H1 (cell line): ENCODE data around the gene FXYD7. TPM values are rescaled to one million over a fixed set of nuclear protein-coding genes. Genes with fewer than 3 reads are reported as not detected.

Source experiments
- CTCF ChIA-PET: fragments of 300-600 bp; sonication (Branson Sonifier 250); formaldehyde crosslinking; loops from one replicate; lab custom pipeline; 2021; ENCODE audit not compliant: partially characterized antibody; lab: Charles Lee
- POLR2A ChIA-PET: fragments of 300-600 bp; sonication (Branson Sonifier 250); formaldehyde crosslinking; loops from one replicate; lab custom pipeline; 2021; ENCODE audit warnings: inconsistent platforms; ENCODE audit not compliant: partially characterized antibody; lab: Charles Lee
- DNase-seq, 2 experiments: peaks; one replicate each; pipeline versions ENCODE4 v3.0.0 to v3.0.0-alpha.2; 2010 to 2022; ENCODE audit warnings: low spot score in 2 of 2, low read depth in 1 of 2, mixed read lengths in 1 of 2
- FAIRE-seq: peaks from 2 replicates; lab custom pipeline; 2011; peaks lifted over from hg19 to GRCh38; lab: Jason Lieb, UNC
- H2AFZ ChIP-seq: 2 replicates; pipeline ENCODE4 v1.8.1; 2012; ENCODE audit warnings: low read length, inconsistent platforms
- H2AK5ac ChIP-seq: 2 replicates; pipeline ENCODE4 v1.6.1; 2013; ENCODE audit warnings: low read depth, low read length
- H2BK120ac ChIP-seq: replicated peaks from 2 replicates; pipeline ENCODE3; 2013; ENCODE audit warnings: low read depth, low read length, inconsistent platforms
- H2BK12ac ChIP-seq: 2 replicates; pipeline ENCODE4 v1.6.1; 2013; ENCODE audit warnings: low read depth, low read length
- H2BK15ac ChIP-seq: 2 replicates; pipeline ENCODE4 v1.6.1; 2013; ENCODE audit warnings: low read length
- H2BK20ac ChIP-seq: 2 replicates; pipeline ENCODE4 v1.6.1; 2013; ENCODE audit warnings: low read length
- H2BK5ac ChIP-seq: 2 replicates; pipeline ENCODE4 v1.6.1; 2013; ENCODE audit warnings: low read depth, low read length
- H3K14ac ChIP-seq: 2 replicates; pipeline ENCODE4 v1.6.1; 2013; ENCODE audit warnings: inconsistent platforms; ENCODE audit not compliant: insufficient read length
- H3K18ac ChIP-seq: 2 replicates; pipeline ENCODE4 v1.6.1; 2013; ENCODE audit warnings: low read length; ENCODE audit errors: extremely low read depth
- H3K23ac ChIP-seq: 2 replicates; pipeline ENCODE4 v1.6.1; 2013; ENCODE audit warnings: inconsistent platforms; ENCODE audit not compliant: insufficient read length
- H3K23me2 ChIP-seq: 2 replicates; pipeline ENCODE4 v1.6.1; 2013; ENCODE audit warnings: low read depth, low read length
- H3K27ac ChIP-seq: 2 replicates; pipeline ENCODE4 v1.6.1; 2011; ENCODE audit warnings: low read depth, low read length, inconsistent platforms
- H3K27me3 ChIP-seq, 4 experiments: replicated peaks in 1 of 4; 1 replicate in 1 of 4; 2 replicates in 3 of 4; pipeline versions ENCODE4 v1.6.1 to v1.8.1; 2011 to 2013; ENCODE audit warnings: low read length in 3 of 4, mild to moderate bottlenecking in 3 of 4, inconsistent platforms in 2 of 4, mixed read lengths in 2 of 4, moderate library complexity in 1 of 4; ENCODE audit not compliant: control insufficient read depth in 3 of 4, insufficient read depth in 3 of 4; ENCODE audit errors: extremely low read depth in 1 of 4
- H3K36me3 ChIP-seq, 4 experiments: 2 replicates each; pipeline versions ENCODE4 v1.6.1 to v1.8.1; 2011 to 2013; ENCODE audit warnings: mild to moderate bottlenecking in 4 of 4, low read length in 3 of 4, moderate library complexity in 2 of 4, control low read depth in 1 of 4, inconsistent platforms in 1 of 4; ENCODE audit not compliant: insufficient read depth in 4 of 4, control insufficient read depth in 2 of 4
- H3K4ac ChIP-seq: replicated peaks from 2 replicates; pipeline ENCODE3; 2013; ENCODE audit warnings: low read length, low read depth, mixed read lengths, inconsistent platforms; ENCODE audit not compliant: insufficient read length
- H3K4me1 ChIP-seq, 4 experiments: replicated peaks in 1 of 4; 1 replicate in 1 of 4; 2 replicates in 3 of 4; pipeline versions ENCODE4 v1.6.1 to v1.8.1; 2011 to 2013; ENCODE audit warnings: low read length in 3 of 4, inconsistent platforms in 2 of 4, mixed read lengths in 1 of 4; ENCODE audit not compliant: insufficient read depth in 4 of 4, control insufficient read depth in 3 of 4
- H3K4me2 ChIP-seq, 2 experiments: 2 replicates each; pipeline versions ENCODE4 v1.6.1 to v1.8.1; 2011 to 2013; ENCODE audit warnings: low read depth in 2 of 2, low read length in 2 of 2, control low read depth in 1 of 2, inconsistent platforms in 1 of 2, mild to moderate bottlenecking in 1 of 2; ENCODE audit not compliant: insufficient read depth in 1 of 2
- H3K4me3 ChIP-seq, 4 experiments: fragments of 200-600, 300-600 bp in 1 of 4; sonication (generic), shearing (Covaris generic), sonication (Bioruptor Twin) in 1 of 4; 2 replicates each; pipeline versions ENCODE4 v1.5.1 to v1.8.1; 2011 to 2016; ENCODE audit warnings: low read length in 4 of 4, low read depth in 3 of 4, control low read depth in 2 of 4, inconsistent platforms in 2 of 4, mild to moderate bottlenecking in 2 of 4, mixed read lengths in 1 of 4, moderate library complexity in 1 of 4; ENCODE audit not compliant: insufficient read depth in 2 of 4; ENCODE audit errors: extremely low read depth in 1 of 4
- H3K56ac ChIP-seq: replicated peaks from 2 replicates; pipeline ENCODE3; 2013; ENCODE audit warnings: low read depth, mild to moderate bottlenecking, mixed read lengths, low read length, inconsistent platforms; ENCODE audit not compliant: insufficient read length
- H3K79me1 ChIP-seq: 2 replicates; pipeline ENCODE4 v1.6.1; 2013; ENCODE audit warnings: low read depth, low read length, control low read depth
- H3K79me2 ChIP-seq, 2 experiments: 2 replicates each; pipeline versions ENCODE4 v1.6.1 to v1.8.1; 2012 to 2013; ENCODE audit warnings: low read length in 2 of 2, mild to moderate bottlenecking in 2 of 2, inconsistent platforms in 1 of 2; ENCODE audit not compliant: insufficient read depth in 2 of 2, control insufficient read depth in 1 of 2
- H3K9ac ChIP-seq, 4 experiments: replicated peaks in 1 of 4; 1 replicate in 1 of 4; 2 replicates in 3 of 4; pipeline versions ENCODE4 v1.6.1 to v1.8.1; 2011 to 2013; ENCODE audit warnings: low read depth in 3 of 4, low read length in 3 of 4, control low read depth in 2 of 4, mild to moderate bottlenecking in 2 of 4, moderate library complexity in 2 of 4, inconsistent platforms in 1 of 4; ENCODE audit errors: extremely low read depth in 1 of 4
- H3K9me3 ChIP-seq, 2 experiments: 2 replicates each; pipeline versions ENCODE4 v1.6.1 to v1.8.1; 2012 to 2013; ENCODE audit warnings: mild to moderate bottlenecking in 2 of 2, moderate library complexity in 2 of 2, control low read depth in 1 of 2, inconsistent platforms in 1 of 2, low read depth in 1 of 2, low read length in 1 of 2, mixed read lengths in 1 of 2; ENCODE audit not compliant: insufficient read depth in 2 of 2
- H4K20me1 ChIP-seq, 2 experiments: replicated peaks in 1 of 2; 2 replicates each; pipeline versions ENCODE3 to v1.8.1; 2011 to 2013; ENCODE audit warnings: inconsistent platforms in 2 of 2, low read length in 2 of 2, mild to moderate bottlenecking in 1 of 2; ENCODE audit not compliant: insufficient read depth in 2 of 2, control insufficient read depth in 1 of 2
- H4K5ac ChIP-seq: 2 replicates; pipeline ENCODE4 v1.6.1; 2013; ENCODE audit warnings: low read length, low read depth, mixed read lengths, inconsistent platforms; ENCODE audit not compliant: insufficient read length
- H4K8ac ChIP-seq: 2 replicates; pipeline ENCODE4 v1.8.0; 2013; ENCODE audit warnings: mild to moderate bottlenecking, moderate library complexity, low read length, inconsistent platforms; ENCODE audit not compliant: insufficient read depth; ENCODE audit errors: extremely low read depth
- H4K91ac ChIP-seq: replicated peaks from 2 replicates; pipeline ENCODE3; 2013; ENCODE audit warnings: low read length, mixed read lengths, inconsistent platforms; ENCODE audit not compliant: insufficient read length
- BACH1 ChIP-seq: IDR thresholded peaks from 2 replicates; pipeline ENCODE4 v1.6.1; 2012; ENCODE audit warnings: low read length, improper control_type of control experiment
- CHD1 ChIP-seq: IDR thresholded peaks from 2 replicates; pipeline ENCODE4 v1.6.1; 2012; ENCODE audit warnings: low read depth, low read length, improper control_type of control experiment
- POLR2AphosphoS5 ChIP-seq: IDR thresholded peaks from 2 replicates; pipeline ENCODE4 v1.6.1; 2011; ENCODE audit warnings: low read depth, low read length
- SAP30 ChIP-seq: fragments of 300-600 bp; sonication (generic); IDR thresholded peaks from 2 replicates; pipeline ENCODE4 v1.7.1; 2012; ENCODE audit warnings: low read length, moderate library complexity, mild to moderate bottlenecking, inconsistent platforms; ENCODE audit not compliant: insufficient read depth, insufficient replicate concordance
- SP4 ChIP-seq: IDR thresholded peaks from 2 replicates; pipeline ENCODE4 v1.6.1; 2012; ENCODE audit warnings: low read length, inconsistent platforms
- TAF1 ChIP-seq: IDR thresholded peaks from 2 replicates; pipeline ENCODE4 v1.6.1; 2011; ENCODE audit warnings: mild to moderate bottlenecking, low read depth, low read length
- TBP ChIP-seq: IDR thresholded peaks from 2 replicates; pipeline ENCODE4 v1.6.1; 2011; ENCODE audit warnings: low read depth, low read length, improper control_type of control experiment
- WGBS, 2 experiments: shearing (Covaris generic) in 1 of 2; methylation state at CpG; one replicate each; pipeline versions ENCODE4 v1.1.6 to v1.1.7; 2013 to 2015; ENCODE audit warnings: low lambda C conversion rate in 2 of 2, mixed read lengths in 2 of 2, inconsistent platforms in 1 of 2, low coverage in 1 of 2, missing lambda C conversion rate in 1 of 2; ENCODE audit not compliant: insufficient replicate concordance in 2 of 2, insufficient coverage in 1 of 2, insufficient read length in 1 of 2; ENCODE audit errors: extremely low coverage in 1 of 2, missing lambda C conversion rate in 1 of 2; 5-methylcytosine and 5-hydroxymethylcytosine counted together
- polyA plus RNA-seq, 7 experiments: library from polyadenylated mRNA; depleted of rRNA in 3 of 7; stranded (reverse) in 5 of 7; unstranded in 2 of 7; fragments of >200 nt in 5 of 7; fragments of 200-250 nt in 2 of 7; gene quantifications; 1 replicate in 5 of 7; 2 replicates in 1 of 7; 4 replicates in 1 of 7; pipeline versions ENCODE4 v1.2.1 to v1.2.3, GENCODE V29; 2011 to 2013; ENCODE audit warnings: missing spikeins in 2 of 7, mixed read lengths in 2 of 7
- total RNA-seq: library from RNA; stranded (reverse); fragmentation: NEBNext Ultra II Directional; extraction: Animal tissue kit (Norgen Biotek cat#: 25700); gene quantifications from 2 replicates; pipeline ENCODE4 v1.2.1, GENCODE V29; 2021

The FXYD7 gene
- total and polyA plus RNA-seq, 2 of the 8 experiments (the other 6 are each of a cell fraction or from before 2014, with no cell fraction given), result 12.1 to 14.3 TPM

DNA sequence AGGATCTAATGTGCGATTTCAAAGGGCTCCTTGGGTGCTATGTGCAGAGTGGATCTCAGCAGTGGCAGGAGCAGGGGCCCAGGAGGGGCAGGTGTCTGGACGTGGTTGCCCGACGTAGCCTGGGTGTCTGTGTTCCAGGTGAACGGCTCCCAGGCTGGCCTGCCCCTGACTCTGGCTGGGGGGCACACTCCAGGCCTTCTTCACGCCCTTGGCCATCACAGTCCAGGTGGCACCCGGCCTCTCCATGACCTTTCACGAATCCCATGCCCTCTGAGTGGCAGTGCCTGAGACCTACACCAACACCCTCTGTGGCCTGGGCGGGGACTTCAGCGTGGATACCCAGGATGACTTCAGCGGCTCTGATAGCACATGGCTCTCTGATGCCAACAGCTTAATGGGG, 38.7 kb upstream of the FXYD7 start:
- Histone ChIP-seq H2BK12ac (no peak overlapping the region), H3K23ac (no peak overlapping the region), H3K4ac (no peak overlapping the region), H4K5ac (no peak overlapping the region), H2AK5ac (no peak overlapping the region), H3K23me2 (peaks cover 7% of the 10 kb centered on the region; the same call in 1 of the 2 replicates), H3K18ac (no peak overlapping the region; the same call in 1 of the 2 replicates), H3K56ac (no peak overlapping the region), H3K9ac (no peak overlapping the region), H3K9me3 (no peaks in the 10 kb centered on the region), H3K4me2 (no peak overlapping the region), H3K4me3 (no peak overlapping the region), H3K27me3 (no peaks in the 10 kb centered on the region; a peak in 1 of 7 replicates), H2BK5ac (no peak overlapping the region), H3K27ac (no peak overlapping the region), H2AFZ (no peak overlapping the region), H3K14ac (no peak overlapping the region), H4K20me1 (peaks cover 0 to 7% of the 10 kb centered on the region in 2 experiments), H4K91ac (no peak overlapping the region), H3K79me2 (no peaks in the 10 kb centered on the region), H4K8ac (no peak overlapping the region), H2BK15ac (no peak overlapping the region), H3K36me3 (no peaks in the 10 kb centered on the region), H2BK20ac (no peak overlapping the region), H2BK120ac (no peak overlapping the region), H3K79me1 (no peaks in the 10 kb centered on the region), H3K4me1 (peaks cover 0 to 3% (median 1%) of the 10 kb centered on the region in 4 experiments; a peak in 3 of 7 replicates)
- WGBS, 2 experiments, result 92% methylated on average over 11 of the region's 11 CpGs; no CpG with 5 or more reads in 1 of the 2 experiments
- no peak for FAIRE-seq
- ChIA-PET CTCF (interaction anchor here (0.7 to 1.6 kb wide), 2 partner anchors 12 to 174 kb away, joined by 4 to 5 read pairs; no protein-coding TSS in a partner anchor), POLR2A (interaction anchor here (1.0 kb wide), 1 partner anchor 46 kb away, joined by 3 read pairs; no protein-coding TSS in a partner anchor)
- no peak for DNase-seq
- TF ChIP-seq CHD1 (no peak), SAP30 (no peak), BACH1 (no peak), TBP (no peak), SP4 (no peak), TAF1 (no peak), POLR2AphosphoS5 (no peak)
